ENCODE results near the gene TFCP2.
A peak's percentile ranks its signal among the peaks of the same experiment; 100 is the strongest.

The TFCP2 gene

DNA sequence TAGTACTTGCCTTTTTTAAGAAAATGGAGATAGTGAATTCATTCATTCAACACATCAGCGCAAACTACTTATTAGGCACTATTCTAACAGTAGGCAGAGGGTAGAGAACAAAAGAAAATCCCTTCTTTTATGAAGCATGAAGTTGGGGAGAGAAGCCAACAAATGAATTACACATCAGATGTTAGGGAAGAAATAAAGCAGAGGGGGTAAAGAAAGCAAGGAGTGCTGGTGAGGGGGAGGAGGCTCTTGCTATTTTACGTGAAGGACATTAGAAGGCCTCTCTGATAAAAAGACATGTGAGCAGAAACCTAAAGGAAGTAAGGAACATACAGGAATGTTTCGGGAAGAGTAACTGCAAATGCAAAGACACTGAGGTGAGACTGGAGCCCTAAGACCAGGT, 22.2 kb downstream of the TFCP2 start:
- no peak for DNase-seq (ENCODE audit: low spot score)

DNA sequence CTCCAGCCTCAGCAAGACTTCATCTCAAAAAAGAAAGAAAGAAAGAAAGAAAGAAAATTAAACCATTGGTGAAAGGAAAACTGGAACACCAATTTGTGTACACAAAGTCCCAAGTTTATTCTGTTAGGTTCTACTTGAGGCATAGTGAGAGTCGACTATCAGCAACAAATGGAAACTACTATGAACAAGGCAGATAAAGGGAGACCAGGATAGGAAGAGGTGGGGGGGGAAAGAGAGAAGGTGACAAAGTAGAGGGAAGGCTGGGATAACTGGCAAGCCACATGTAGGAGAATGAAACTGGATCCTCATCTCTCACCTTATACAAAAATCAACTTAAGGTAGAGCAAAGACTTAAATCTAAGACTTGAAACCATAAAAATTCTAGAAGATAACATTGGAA, 25.6 kb downstream of the TFCP2 start:
- no peak for DNase-seq (ENCODE audit: low spot score)

DNA sequence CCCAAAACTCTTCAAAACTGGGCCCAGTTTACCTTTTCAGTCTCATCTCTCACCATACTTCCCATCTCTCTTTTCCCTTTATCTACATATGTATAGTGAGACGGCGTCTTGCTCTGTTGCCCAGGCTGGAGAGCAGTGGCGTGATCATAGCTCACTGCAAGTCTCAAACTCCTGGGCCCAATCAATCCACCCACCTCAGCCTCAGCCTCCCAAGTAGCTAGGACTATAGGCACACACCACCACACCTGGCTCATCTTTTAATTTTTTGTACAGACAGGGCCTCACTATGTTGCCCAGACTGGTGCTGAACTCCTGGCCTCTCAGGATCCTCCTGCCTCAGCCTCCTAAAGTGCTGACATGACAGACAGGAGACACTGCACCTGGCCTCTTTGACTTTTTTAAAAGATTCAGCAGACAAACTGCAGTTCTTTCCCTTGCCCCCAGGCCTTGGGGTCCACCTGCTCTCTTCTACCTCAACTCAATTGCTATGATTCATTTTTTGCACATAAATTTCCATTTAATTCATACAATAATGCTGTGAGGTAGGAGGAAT, 33.6 kb downstream of the TFCP2 start:
- no peak for DNase-seq (ENCODE audit: low spot score)

DNA sequence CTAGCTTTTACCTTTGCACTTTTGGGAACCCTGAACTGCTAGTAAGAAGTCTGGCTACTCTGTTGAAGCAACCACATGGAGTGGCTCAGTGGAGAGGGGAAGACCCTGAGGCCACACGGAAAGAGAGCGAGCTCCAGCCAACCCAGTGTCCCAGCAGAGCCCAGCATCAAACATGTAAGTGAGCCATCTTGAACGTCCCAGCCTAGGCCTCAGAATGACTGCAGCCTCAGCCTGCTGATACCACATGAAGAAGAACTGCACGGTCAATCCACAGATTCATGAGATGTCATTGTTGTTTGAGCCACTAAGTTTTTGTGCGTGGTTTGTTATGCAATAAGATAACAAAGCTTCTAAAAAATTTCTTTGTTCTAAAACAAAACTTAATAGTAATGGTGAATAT, 40.2 kb downstream of the TFCP2 start:
- no peak for DNase-seq (ENCODE audit: low spot score)

DNA sequence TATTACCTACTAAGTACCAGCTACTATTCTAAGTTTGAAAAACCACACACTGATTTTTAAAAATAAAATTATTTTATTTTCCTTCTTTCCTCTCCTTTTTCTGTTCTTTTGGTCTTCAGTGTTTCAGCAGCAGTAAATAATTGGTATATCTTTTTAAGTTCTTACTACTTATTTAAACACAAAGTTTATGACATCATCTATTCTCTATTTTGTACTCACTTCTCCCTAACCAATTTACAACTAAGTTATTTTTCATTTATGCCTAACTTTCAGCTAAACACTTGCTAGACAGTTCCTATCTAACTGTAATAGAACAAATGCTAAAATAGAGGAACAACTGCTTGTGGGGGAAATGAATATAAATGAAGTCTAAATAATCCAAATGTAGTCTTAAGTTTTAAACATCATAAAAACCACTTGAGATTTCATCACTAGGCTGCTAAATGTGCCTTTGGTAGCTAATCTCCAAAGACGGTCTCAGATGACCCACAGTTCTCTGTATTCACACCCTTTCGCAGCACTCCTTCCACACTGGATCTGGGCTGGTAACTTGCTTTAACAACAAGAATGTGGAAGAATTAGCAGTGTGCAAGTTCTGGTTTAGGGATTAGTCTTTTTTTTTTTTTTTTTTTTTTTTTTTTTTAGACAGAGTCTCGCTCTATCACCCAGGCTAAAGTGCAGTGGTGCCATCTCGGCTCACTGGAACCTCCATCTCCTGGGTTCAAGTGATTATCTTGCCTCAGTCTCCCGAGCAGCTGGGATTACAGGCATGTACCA, 41.0 kb downstream of the TFCP2 start:
- DNase-seq (ENCODE audit: low spot score): no peak

DNA sequence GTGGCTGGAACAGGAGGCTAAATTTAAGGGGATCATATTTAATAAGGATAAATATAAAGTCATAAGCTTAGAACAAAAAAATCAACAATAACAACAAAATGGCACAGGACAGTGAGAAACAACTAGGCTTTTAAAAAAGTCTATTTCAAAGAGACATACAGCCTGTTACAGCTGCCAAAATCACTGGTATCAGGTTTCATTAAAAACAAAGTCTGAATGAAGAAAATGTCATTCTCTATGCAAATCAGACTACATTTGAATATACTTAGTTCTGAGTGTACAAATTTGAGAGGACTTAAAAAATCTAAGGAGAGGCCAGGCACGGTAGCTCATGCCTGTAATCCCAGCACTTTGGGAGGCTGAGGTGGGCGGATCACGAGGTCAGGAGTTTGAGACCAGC, 44.0 kb downstream of the TFCP2 start:
- DNase-seq (ENCODE audit: low spot score): no peak

DNA sequence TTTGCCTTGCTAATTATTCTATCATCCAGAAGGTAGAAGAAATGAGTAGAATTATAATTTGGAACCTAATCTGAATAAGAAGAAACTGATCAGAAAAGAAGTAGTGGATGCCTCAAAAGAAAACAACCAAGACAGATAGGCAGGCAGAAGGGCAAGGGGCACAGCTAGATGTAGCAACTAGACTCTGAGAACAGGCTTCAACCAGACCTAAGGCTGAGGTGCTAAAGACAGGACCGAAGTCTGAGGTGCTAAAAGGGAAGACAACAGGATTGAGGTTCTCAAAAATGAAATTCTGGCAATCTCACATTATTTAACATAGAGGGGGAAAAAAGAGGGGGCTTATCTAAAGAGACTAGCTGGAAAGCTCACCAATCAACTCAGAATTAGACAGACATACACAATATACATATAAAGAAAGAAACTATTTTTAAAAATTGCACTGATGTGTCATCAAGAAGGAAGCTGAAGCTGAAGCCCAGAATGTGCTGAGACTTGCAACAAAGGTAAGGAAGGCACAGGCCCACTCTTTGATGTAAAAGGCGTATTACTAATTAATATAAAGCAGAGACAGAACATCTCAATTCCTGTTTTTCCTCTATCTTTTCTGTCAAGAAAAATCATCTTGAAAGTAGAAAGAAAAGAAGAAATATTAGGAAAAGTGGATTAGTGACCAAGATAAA, 45.7 kb downstream of the TFCP2 start:
- DNase-seq (ENCODE audit: low spot score): no peak

DNA sequence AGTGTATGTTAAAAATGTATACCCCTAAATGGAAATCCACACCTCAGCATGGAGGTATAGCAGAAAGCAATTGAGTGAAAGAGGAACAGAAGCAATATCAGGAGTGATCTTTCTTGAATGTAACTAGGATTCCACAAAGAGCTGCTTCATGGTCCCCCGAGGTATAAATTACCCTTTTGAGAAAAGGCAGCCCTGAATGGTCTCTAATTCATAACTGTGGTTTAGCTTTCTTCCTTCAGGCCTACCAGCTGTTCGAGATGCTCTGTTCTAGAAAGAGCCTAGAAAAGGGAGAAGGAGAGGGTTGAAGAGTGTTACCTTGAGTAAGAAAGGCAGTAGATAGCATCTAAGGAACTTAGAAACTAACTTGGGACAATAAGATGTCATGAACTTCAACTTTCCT, 46.6 kb downstream of the TFCP2 start:
- DNase-seq (ENCODE audit: low spot score): no peak

DNA sequence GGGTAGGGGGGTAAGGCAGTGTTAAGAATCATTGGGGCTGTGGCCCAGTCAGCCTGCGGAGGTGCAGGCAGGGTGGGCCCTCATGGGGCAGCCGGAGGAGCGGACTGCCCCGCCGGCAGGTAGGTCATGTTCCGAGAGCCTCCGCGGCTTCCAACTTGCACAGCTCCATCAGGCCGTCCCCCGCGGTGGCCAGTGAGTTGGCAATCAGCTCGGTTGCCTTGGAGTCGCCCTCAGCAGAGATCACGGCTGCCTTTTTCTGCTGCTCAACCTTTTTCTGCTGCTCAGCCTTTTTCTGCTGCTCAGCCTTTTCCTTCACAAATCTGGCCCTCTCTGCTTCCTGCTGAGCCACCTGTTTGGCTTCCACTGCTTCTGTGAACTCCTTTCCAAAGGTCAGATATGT, 48.4 kb downstream of the TFCP2 start:
- no peak for DNase-seq (ENCODE audit: low spot score)

DNA sequence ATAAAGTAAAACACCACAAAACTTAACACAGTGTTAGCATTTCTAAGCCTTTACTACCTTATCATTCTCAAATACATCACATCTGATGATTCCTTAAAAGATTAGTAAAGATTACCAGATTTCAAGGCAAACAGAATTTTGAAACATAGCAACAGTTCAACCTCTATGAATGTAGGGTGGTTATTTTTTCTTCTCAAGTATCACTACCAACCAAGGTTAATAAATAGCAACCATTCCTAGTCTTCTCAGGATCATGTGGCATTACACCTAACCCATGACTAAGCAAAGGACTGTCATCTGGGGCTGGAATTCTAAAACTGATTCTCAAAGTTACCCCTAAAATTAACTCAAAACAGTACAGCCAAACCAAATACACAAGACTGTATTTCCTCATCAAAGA, 50.1 kb downstream of the TFCP2 start:
- no peak for DNase-seq (ENCODE audit: low spot score)

DNA sequence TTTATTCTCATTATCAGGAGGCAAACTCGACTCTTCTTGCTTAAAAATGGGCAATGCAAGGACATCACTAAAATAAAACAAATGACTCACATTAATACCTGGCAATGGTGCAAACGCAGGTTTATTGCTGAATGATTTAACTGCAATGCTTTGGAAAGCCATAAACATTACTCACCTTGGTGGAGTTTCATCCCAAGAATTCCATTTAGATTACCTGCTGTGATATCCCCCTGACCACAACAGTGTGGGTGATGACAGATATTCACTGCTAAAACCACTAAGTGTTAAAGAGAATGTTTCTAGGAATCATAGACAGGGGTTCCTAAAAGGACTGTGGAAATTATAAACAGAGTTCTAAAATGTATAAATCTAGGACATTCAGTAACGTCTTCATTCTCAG, 54.2 kb downstream of the TFCP2 start:
- no peak for DNase-seq (ENCODE audit: low spot score)

DNA sequence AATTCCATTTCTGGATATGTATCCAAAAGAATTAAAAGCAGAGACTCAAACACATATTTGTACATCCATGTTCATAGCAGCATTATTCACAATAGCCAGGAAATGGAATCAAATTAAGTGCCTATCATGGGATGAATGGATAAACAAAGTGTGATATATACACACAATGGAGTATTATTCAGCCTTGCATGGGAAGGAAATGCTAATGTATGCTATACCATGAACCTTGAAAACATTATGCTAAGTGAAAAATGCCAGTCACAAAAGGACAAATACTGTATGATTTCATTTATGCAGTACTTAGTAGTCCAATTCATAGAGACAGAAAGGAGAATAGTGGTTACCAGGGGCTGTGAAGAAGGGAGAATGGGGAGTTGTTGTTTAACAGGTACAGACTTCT, 57.4 kb downstream of the TFCP2 start:
- no peak for DNase-seq (ENCODE audit: low spot score)

DNA sequence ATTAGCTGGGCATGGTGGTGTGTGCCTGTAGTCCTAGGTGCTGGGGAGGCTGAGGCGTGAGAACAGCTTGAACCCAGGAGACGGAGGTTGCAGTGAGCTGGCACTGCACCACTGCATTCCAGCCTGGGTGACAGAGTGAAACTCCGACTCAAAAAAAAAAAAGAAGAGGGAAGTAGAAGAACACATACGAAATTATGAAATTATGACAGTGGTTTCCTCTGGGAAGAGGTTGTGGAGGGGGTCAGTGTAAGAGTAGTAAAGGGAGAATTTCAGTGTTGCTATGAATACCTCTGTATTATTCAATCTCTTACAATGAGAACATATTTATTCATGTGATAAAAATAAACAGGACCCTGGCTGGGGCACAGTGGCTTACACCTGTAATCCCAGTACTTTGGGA, 64.8 kb downstream of the TFCP2 start:
- no peak for DNase-seq (ENCODE audit: low spot score)

DNA sequence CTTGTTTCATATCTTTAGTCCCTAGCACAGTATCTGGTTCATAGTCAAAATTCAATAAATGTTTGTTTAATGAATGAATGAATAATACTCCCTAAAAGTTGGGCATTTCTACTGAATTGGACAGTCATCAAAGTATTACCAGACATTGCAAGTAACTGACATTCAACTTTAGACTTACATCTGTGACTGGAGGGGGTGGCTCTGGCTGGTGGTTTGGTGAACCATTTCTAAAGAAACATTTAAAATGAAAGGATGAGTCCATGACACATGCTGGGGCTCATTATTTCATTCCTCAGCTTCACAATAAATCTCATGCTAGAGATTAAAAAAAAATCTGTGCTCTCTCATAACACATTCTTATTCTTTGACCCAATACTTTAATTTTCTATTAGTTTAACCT, 69.0 kb downstream of the TFCP2 start:
- no peak for DNase-seq (ENCODE audit: low spot score)

DNA sequence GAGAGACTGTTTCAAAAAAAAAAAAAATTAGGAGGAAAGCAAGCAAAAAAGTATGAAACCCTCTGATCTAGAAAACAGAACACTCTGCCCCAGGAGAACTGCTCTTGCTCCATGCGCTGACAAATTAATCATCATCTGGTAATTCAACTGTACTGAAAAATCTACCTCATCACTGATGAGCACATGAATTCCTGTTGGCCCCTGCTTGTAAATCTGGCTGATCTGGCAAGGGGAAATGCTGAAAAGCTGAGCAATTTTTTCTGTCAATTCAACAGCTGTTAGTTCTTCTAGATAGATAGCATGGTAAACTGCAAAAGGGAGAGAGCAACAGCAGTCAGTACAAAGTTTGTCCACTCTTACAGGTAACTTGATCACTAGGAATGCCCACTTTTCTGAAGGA, 74.3 kb downstream of the TFCP2 start:
- no peak for DNase-seq (ENCODE audit: low spot score)

DNA sequence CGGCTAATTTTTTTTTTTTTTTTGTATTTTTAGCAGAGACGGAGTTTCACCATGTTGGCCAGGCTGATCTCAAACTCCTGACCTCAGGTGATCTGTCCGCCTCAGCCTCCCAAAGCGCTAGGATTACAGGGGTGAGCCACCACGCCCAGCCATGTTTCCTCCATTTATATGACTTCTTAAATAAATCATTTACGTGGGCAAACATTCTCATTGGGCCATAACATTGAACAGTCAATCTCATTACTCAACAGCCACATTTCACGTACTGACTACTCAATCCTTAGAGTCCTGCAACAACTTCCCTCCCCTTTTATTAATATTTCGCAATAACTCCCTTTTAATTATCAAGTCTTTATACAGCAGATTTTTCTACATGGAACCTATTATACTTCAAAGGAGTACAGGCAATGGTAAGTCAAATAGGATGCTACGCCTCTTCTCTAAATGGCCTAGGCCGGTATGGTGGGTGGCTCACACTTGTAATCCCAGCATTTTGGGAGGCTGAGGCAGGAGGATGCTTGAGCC, 82.2 kb downstream of the TFCP2 start:
- no peak for DNase-seq (ENCODE audit: low spot score)

DNA sequence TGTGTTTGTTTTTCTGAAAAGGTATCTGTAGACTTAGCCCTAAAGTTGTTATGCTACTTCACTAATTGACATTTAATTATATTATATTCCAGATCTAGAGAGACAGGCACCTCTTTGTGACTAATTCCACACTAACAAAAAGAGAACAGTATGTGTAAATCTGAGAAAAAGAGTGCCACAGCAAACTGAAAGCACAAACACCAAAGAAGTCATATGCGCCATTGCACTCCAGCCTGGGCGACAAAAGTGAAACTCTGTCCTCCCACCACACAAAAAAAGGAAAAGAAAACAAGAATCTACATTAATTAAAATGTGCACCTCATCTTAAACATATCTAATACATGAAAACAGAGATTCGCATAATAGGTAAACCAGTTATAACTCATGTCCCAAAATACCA, 85.1 kb downstream of the TFCP2 start:
- DNase-seq (ENCODE audit: low spot score): no peak

DNA sequence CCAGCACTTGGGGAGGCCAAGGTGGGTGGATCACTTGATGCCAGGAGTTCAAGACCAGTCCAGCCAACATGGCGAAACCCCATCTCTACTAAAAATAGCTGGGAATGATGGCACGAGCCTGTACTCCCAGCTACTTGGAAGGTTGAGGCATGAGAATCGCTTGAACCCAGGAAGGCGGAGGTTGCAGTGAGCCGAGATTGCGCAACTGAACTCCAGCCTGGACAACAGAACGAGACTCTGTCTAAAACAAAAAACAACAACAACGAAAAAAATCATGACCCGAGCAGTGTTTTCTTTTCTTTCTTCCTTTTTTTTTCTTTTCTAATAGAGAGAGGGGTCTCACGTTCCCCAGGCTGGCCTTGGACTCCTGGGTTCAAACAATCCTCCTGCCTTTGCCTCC, 86.0 kb downstream of the TFCP2 start:
- DNase-seq (ENCODE audit: low spot score): no peak

DNA sequence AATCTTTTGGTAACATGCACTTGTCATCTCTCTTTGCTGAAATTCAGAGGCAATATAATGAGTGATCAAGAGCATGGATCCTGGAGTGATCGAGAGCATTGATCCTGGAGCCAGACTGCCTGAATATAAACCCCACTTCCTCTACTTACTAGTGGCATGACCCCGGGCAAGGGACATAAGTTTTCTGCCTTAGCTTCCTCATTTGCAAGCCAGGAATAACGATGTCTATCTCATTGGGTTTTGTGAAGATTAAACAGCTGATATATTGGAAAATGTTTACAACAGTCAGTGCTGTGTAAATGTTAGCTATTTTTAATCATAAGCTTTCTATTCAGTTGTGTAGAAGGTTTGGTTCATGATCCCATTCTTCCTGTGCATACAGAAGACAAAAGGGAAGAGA, 87.2 kb downstream of the TFCP2 start:
- DNase-seq (ENCODE audit: low spot score): no peak

DNA sequence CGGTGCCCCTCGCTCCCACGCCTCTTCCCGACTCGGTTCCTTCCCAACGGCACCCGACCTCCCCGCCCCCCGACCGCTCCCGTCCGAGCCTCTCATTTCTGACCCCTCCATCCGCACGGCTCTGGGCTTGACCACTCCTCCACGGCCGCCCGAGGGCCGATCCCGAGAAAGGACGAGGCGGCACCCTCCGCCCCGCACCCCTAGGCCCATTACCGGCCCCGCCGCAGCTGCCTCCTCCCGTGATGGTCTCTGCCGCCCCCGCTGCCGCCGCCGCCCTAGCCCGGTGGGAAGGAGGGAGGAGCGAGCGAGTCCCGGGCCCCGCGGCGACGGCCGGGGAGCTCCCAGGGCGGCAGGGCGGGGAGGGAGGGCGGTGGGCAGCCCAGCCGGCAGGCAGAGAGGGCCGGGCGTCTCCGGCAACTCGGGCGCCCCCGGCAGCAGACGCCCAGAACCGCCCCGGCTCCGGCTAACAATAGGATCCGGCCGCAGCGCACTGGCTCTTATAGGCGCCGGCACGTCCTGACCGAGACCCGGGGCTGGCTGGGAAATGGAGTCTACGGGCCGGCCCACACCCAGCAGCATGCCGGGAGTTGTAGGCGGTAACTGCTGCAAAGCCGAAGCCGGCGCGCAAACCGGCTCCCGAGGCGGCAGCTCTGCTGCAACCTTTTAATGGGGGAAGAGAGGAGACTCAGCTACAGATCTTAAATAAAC, 89.7 kb downstream of the TFCP2 start, which contains the start of gene CSRNP2:
TSS of gene CSRNP2 (minus strand) at position 471 of the 708 bp plus-strand sequence. CDS start 7,035 bp downstream, outside the sequence.
- peak; percentile 95 for DNase-seq (ENCODE audit: low spot score)

DNA sequence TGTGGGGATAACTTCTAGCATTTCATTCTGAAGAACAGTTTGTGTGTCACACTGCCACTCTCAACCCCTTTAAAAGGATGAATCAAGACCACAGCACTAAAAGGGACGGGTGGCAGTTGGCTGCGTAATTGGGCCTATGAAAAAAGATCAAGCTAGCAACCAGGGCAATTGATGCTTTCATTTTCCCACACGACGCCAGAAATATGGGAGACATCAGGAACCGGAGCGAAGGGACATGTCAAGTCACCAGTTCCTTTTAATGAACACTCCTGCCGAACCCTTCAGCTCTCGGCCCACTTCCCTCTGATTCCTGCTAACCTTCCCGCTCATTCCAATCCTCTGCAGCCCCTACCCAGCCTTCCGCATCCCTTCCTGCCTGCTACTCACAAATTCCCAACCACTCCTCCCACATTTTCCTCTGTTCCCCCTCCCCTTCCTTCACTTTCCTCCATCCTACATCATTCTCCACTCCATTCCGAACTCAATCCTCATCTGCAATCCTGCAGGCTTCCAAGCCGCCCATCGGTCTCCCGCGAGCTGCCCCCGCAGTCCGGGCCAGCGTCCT, 90.3 kb downstream of the TFCP2 start:
- peak; percentile 8 for DNase-seq (ENCODE audit: low spot score)

DNA sequence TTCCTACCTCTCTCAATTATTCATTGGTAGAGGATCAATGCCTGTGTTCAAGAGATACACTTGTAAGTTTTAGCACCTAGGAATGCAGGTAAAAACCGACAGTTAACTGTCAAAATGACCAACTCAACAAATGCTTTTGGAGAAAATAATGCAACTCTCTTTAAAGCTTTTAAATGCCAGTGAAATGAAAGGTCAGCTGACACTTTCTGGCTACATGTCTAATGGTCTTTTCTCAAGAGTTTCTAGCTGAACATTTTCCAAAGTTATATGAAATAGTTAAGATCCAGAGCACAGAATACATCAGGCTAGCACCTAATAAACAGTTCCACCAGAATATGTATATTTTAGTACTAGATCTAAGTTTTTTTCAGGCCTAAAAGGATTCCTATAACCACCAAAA, 91.5 kb downstream of the TFCP2 start:
- no peak for DNase-seq (ENCODE audit: low spot score)
